Measurements from ENCODE around the gene PLCG2.

Gene PLCG2

DNA sequence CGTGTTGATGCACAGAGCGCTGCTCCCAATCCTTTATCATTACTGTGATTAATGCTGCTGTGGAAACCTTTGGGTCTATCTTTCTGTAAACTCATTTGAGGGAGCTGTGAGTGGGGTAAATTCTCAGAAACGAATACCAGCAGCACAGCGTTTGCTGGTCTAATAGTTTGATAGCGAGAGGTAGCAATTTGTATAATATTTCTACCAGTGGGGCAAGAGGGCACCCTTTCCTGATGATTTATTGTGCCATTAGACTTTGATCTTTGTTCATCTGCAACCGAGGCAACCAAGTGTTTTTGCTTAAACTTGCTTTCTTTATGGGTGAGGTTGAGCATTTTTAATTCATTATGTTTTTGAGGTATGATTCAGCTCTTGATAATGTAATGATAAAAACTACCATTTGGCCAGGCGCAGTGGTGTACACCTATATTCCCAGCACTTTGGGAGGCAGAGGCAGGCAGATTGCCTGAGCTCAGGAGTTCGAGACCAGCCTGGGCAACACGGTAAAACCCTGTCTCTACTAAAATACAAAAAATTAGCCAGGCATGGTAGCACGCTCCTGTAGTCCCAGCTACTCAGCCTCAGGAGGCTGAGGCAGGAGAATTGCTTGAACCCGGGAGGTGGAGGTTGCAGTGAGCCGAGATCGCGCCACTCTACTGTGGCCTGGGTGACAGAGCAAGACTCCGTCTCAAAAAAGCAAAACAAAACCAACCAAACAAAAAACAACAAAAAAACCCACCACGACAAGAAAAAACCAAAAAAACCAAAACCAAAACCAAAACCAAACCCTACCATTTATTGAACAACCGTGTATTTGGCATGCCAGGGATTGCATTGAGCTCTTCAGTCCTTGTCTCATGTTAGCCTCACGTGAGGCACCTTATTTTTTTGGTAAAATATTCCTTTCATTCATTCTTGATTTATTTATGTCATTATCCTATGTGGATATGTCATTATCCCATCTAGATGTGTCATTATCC lies 81.5 kb downstream of the PLCG2 start:
- DNase-seq (ENCODE audit: extremely low spot score) = no peak
- POLR2A ChIA-PET = no interaction called here
- CTCF ChIA-PET = interaction anchor here (0.8 to 6.6 kb wide), 6 partner anchors 9 to 69 kb away, joined by 3 to 56 read pairs (median 3); no protein-coding TSS in a partner anchor
- TF ChIP-seq, protein P1, sequence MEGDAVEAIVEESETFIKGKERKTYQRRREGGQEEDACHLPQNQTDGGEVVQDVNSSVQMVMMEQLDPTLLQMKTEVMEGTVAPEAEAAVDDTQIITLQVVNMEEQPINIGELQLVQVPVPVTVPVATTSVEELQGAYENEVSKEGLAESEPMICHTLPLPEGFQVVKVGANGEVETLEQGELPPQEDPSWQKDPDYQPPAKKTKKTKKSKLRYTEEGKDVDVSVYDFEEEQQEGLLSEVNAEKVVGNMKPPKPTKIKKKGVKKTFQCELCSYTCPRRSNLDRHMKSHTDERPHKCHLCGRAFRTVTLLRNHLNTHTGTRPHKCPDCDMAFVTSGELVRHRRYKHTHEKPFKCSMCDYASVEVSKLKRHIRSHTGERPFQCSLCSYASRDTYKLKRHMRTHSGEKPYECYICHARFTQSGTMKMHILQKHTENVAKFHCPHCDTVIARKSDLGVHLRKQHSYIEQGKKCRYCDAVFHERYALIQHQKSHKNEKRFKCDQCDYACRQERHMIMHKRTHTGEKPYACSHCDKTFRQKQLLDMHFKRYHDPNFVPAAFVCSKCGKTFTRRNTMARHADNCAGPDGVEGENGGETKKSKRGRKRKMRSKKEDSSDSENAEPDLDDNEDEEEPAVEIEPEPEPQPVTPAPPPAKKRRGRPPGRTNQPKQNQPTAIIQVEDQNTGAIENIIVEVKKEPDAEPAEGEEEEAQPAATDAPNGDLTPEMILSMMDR (IDR thresholded peaks at IDR 0.05; ENCODE audit: control extremely low read depth, extremely low read depth, low read depth, missing control alignments) = no peak

DNA sequence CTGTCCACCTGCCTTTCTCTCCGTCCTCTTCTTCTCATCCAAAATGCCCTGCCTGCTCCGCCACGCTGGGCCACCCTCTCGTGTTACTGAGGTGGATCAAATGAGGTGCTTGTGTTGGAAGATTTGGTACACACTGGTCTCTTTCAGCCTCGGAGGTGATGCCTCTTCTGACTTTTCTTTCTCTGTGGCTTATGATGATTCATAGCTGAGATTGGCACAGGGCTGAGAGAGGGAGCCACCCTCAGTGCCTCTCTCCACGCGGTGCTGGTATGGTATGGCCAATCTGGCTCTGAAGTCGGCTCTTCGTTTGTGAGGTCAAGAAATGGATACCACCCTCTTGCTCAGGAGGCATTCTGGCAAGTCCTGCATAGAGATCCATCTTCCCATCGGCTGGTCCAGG lies 82.4 kb downstream of the PLCG2 start:
- no peak for DNase-seq (ENCODE audit: extremely low spot score)
- TF ChIP-seq, protein P1 (IDR thresholded peaks at IDR 0.05; ENCODE audit: control extremely low read depth, extremely low read depth, low read depth, missing control alignments) = no peak
- ChIA-PET POLR2A (no interaction called here), CTCF (interaction anchor here (0.8 to 6.6 kb wide), 6 partner anchors 8 to 70 kb away, joined by 3 to 56 read pairs (median 3); no protein-coding TSS in a partner anchor)

DNA sequence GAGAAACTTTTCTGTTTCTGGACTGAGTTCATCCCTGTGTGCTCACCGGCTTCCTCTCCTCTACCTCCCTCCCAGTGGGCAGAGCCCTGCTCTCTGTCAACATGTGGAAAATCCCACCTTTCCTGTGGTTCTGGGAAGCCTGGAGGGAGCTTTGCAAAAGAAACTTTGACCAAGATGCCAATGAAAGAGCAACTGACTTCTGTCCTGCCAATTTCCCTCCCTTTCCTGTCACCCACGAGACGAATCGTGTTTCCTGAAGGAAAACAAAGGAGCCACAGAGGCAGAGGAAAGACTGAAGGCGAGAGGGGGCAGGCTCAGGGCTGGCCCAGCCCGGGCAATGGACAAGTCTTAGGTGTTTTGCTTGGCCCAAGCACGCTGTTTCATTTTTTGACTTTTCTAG lies 82.8 kb downstream of the PLCG2 start:
- ChIA-PET POLR2A (no interaction called here), CTCF (interaction anchor here (6.6 kb wide), 1 partner anchor 12 kb away, joined by 56 read pairs; no protein-coding TSS in a partner anchor)
- no peak for DNase-seq (ENCODE audit: extremely low spot score)
- TF ChIP-seq, protein P1 (IDR thresholded peaks at IDR 0.05; ENCODE audit: control extremely low read depth, extremely low read depth, low read depth, missing control alignments) = no peak

GRCh38 chr16:81863630-81864352 lies 84.7 kb downstream of the PLCG2 start:
- CTCF ChIA-PET = interaction anchor here (1.0 to 6.6 kb wide), 4 partner anchors 8 to 16 kb away, joined by 3 to 56 read pairs (median 9); no protein-coding TSS in a partner anchor
- TF ChIP-seq, protein P1 (IDR thresholded peaks at IDR 0.05; ENCODE audit: control extremely low read depth, extremely low read depth, low read depth, missing control alignments) = no peak
- peak; percentile 78 for DNase-seq (ENCODE audit: extremely low spot score)
- POLR2A ChIA-PET = interaction anchor here (0.9 kb wide), 1 partner anchor 65 kb away, joined by 3 read pairs; no protein-coding TSS in a partner anchor

GRCh38 chr16:81864646-81865382 lies 85.7 kb downstream of the PLCG2 start:
- no peak for DNase-seq (ENCODE audit: extremely low spot score)

More at GRCh38 chr16:81864646-81865382, 85.7 kb downstream of the PLCG2 start:
- TF ChIP-seq, protein P1 (IDR thresholded peaks at IDR 0.05; ENCODE audit: control extremely low read depth, extremely low read depth, low read depth, missing control alignments) = no peak
- CTCF ChIA-PET = interaction anchor here (0.9 to 6.6 kb wide), 6 partner anchors 9 to 135 kb away, joined by 3 to 56 read pairs (median 6); no protein-coding TSS in a partner anchor
- POLR2A ChIA-PET = no interaction called here
